HG03432 (cell line): Measurements from ENCODE around the gene ANKRD10.
"Not testable (repeated sequence)": the region's sequence is repeated elsewhere in the genome, so short reads cannot be mapped to it uniquely, and the experiment has no call there.

ENCODE experiments used
- ATAC-seq: cut with Tn5 transposase; IDR thresholded peaks from one replicate; pipeline ENCODE4 v1.9.1; 2021; ENCODE audit warnings: mild to moderate bottlenecking, moderate library complexity; ENCODE audit not compliant: unreplicated experiment

ANKRD10 gene

GRCh38 chr13:110869805-110870706 is 44.8 kb downstream of the ANKRD10 start:
- ATAC-seq: no peak

GRCh38 chr13:110869231-110869804 is 45.6 kb downstream of the ANKRD10 start:
- no peak for ATAC-seq

- no peak for ATAC-seq
Measured at GRCh38 chr13:110868720-110869119, 46.1 kb downstream of the ANKRD10 start.

GRCh38 chr13:110867380-110867779 is 47.5 kb downstream of the ANKRD10 start:
- no peak for ATAC-seq

GRCh38 chr13:110866491-110867170 is 48.2 kb downstream of the ANKRD10 start:
- no peak for ATAC-seq

- no peak for ATAC-seq
Measured at GRCh38 chr13:110863685-110864084, 51.2 kb downstream of the ANKRD10 start.

- no peak for ATAC-seq
Measured at GRCh38 chr13:110860983-110861382, 53.9 kb downstream of the ANKRD10 start.

GRCh38 chr13:110856942-110857835 is 57.7 kb downstream of the ANKRD10 start:
- ATAC-seq: peak; percentile 67

- ATAC-seq: no peak
Measured at GRCh38 chr13:110855363-110855762, 59.5 kb downstream of the ANKRD10 start.

- ATAC-seq: no peak
Measured at GRCh38 chr13:110854866-110855265, 60.0 kb downstream of the ANKRD10 start.

- ATAC-seq: no peak
Measured at GRCh38 chr13:110853235-110853721, 61.6 kb downstream of the ANKRD10 start.

- no peak for ATAC-seq
Measured at GRCh38 chr13:110850840-110851239, 64.0 kb downstream of the ANKRD10 start.

GRCh38 chr13:110850006-110850405 is 64.9 kb downstream of the ANKRD10 start:
- ATAC-seq: no peak

GRCh38 chr13:110845520-110845919 is 69.3 kb downstream of the ANKRD10 start:
- no peak for ATAC-seq

GRCh38 chr13:110841846-110842245 is 73.0 kb downstream of the ANKRD10 start:
- ATAC-seq: no peak

GRCh38 chr13:110841406-110841805 is 73.5 kb downstream of the ANKRD10 start:
- ATAC-seq: no peak

GRCh38 chr13:110838867-110839538 is 75.9 kb downstream of the ANKRD10 start:
- ATAC-seq: no peak

- ATAC-seq: no peak
Measured at GRCh38 chr13:110838116-110838515, 76.8 kb downstream of the ANKRD10 start.

GRCh38 chr13:110837397-110838061 is 77.3 kb downstream of the ANKRD10 start:
- not testable (repeated sequence) for ATAC-seq

- no peak for ATAC-seq
Measured at GRCh38 chr13:110836605-110836903, 78.3 kb downstream of the ANKRD10 start.
